Measurements from ENCODE around the gene PATE4. TPM values are rescaled to one million over a fixed set of nuclear protein-coding genes. Genes with fewer than 3 reads are reported as not detected.
"Not testable (repeated sequence)": the region's sequence is repeated elsewhere in the genome, so short reads cannot be mapped to it uniquely, and the experiment has no call there.

PATE4 gene
- total RNA-seq, 1 experiment from 2014 or later, result not detected

- ChIA-PET POLR2A (no interaction called here), CTCF (no interaction called here), RAD21 (ENCODE audit: low non-redundant PET in 1 of 2, low total read pairs in 2 of 2, uncharacterized antibody in 2 of 2, unreplicated experiment in 2 of 2) (no interaction called here)
- DNase-seq (ENCODE audit: low read depth, low spot score), result no peak
- BruUV-seq (replicated peaks), result no TSS peak
- TF ChIP-seq TCF7L2 (IDR thresholded peaks at IDR 0.05; ENCODE audit: borderline replicate concordance, extremely low read depth, insufficient read depth, insufficient read length), result no peak
- no peaks in the 10 kb centered on the region for H3K36me3 ChIP-seq (ENCODE audit: control insufficient read depth in 1 of 2, insufficient read depth in 2 of 2, low read length in 2 of 2)
- H3K4me1 ChIP-seq (ENCODE audit: control insufficient read depth in 1 of 2, insufficient read depth in 2 of 2, low read length in 2 of 2), result no peaks in the 10 kb centered on the region
- H4K20me1 ChIP-seq (ENCODE audit: insufficient read depth), result no peaks in the 10 kb centered on the region
- no peak overlapping the region for H3K27ac ChIP-seq (ENCODE audit: low read depth, low read length)
- no peak overlapping the region for H3K9ac ChIP-seq (ENCODE audit: low read length)
- H3K4me3 ChIP-seq (replicated peaks in 1 of 2; ENCODE audit: low read depth in 1 of 2, low read length in 2 of 2), result no peak overlapping the region
- H3K9me3 ChIP-seq (ENCODE audit: control insufficient read depth in 1 of 2, insufficient read depth in 1 of 2, low read depth in 1 of 2, low read length in 2 of 2), result peaks cover 0 to 14% of the 10 kb centered on the region in 2 experiments; a peak in 1 of 4 replicates
- no peaks in the 10 kb centered on the region for H3K9me2 ChIP-seq (ENCODE audit: insufficient read depth)
- H3K79me2 ChIP-seq (ENCODE audit: insufficient read depth, low read length), result no peaks in the 10 kb centered on the region
- no peak for ATAC-seq
- no peak overlapping the region for H2AFZ ChIP-seq (ENCODE audit: low read depth, low read length, poor library complexity, severe bottlenecking)
- peaks cover 17% of the 10 kb centered on the region for H3K27me3 ChIP-seq (ENCODE audit: insufficient read depth, low read length)
- H3K4me2 ChIP-seq (ENCODE audit: low read length), result no peak overlapping the region
- intact Hi-C loops (cut with micrococcal nuclease), result no loop called here
Observed at GRCh38 chr11:125842321-125842948, 9.3 kb downstream of the PATE4 start.

- POLR2A ChIA-PET, result no interaction called here
- H3K4me1 ChIP-seq (ENCODE audit: control insufficient read depth in 1 of 2, insufficient read depth in 2 of 2, low read length in 2 of 2), result no peaks in the 10 kb centered on the region
- ATAC-seq, result no peak
- no peak overlapping the region for H3K4me3 ChIP-seq (replicated peaks in 1 of 2; ENCODE audit: low read depth in 1 of 2, low read length in 2 of 2)
- no peak overlapping the region for H3K9ac ChIP-seq (ENCODE audit: low read length)
- no peak overlapping the region for H3K27ac ChIP-seq (ENCODE audit: low read depth, low read length)
- no peaks in the 10 kb centered on the region for H3K79me2 ChIP-seq (ENCODE audit: insufficient read depth, low read length)
- TF ChIP-seq SIN3A (IDR thresholded peaks at IDR 0.05; ENCODE audit: low read depth), result no peak
- H3K9me2 ChIP-seq (ENCODE audit: insufficient read depth), result no peaks in the 10 kb centered on the region
- peaks cover 0 to 14% of the 10 kb centered on the region in 2 experiments; a peak in 1 of 4 replicates for H3K9me3 ChIP-seq (ENCODE audit: control insufficient read depth in 1 of 2, insufficient read depth in 1 of 2, low read depth in 1 of 2, low read length in 2 of 2)
- H3K4me2 ChIP-seq (ENCODE audit: low read length), result no peak overlapping the region
- H3K36me3 ChIP-seq (ENCODE audit: control insufficient read depth in 1 of 2, insufficient read depth in 2 of 2, low read length in 2 of 2), result no peaks in the 10 kb centered on the region
- intact Hi-C loops (cut with micrococcal nuclease), result no loop called here
- no peak overlapping the region for H2AFZ ChIP-seq (ENCODE audit: low read depth, low read length, poor library complexity, severe bottlenecking)
- no peaks in the 10 kb centered on the region for H3K27me3 ChIP-seq (ENCODE audit: insufficient read depth, low read length)
- no peaks in the 10 kb centered on the region for H4K20me1 ChIP-seq (ENCODE audit: insufficient read depth)
- RAD21 ChIA-PET (ENCODE audit: low non-redundant PET in 1 of 2, low total read pairs in 2 of 2, uncharacterized antibody in 2 of 2, unreplicated experiment in 2 of 2), result no interaction called here
- CTCF ChIA-PET, result no interaction called here
- BruUV-seq (replicated peaks), result no TSS peak
- DNase-seq (ENCODE audit: low read depth, low spot score), result no peak
Observed at GRCh38 chr11:125846188-125846587, 13.1 kb downstream of the PATE4 start.

- H3K4me1 ChIP-seq (ENCODE audit: control insufficient read depth in 1 of 2, insufficient read depth in 2 of 2, low read length in 2 of 2); BruUV-seq (replicated peaks); CTCF ChIA-PET; H3K9ac ChIP-seq (ENCODE audit: low read length); H3K9me3 ChIP-seq (ENCODE audit: control insufficient read depth in 1 of 2, insufficient read depth in 1 of 2, low read depth in 1 of 2, low read length in 2 of 2); H4K20me1 ChIP-seq (ENCODE audit: insufficient read depth); POLR2A ChIA-PET; H3K79me2 ChIP-seq (ENCODE audit: insufficient read depth, low read length); H3K36me3 ChIP-seq (ENCODE audit: control insufficient read depth in 1 of 2, insufficient read depth in 2 of 2, low read length in 2 of 2); intact Hi-C loops (cut with micrococcal nuclease); H3K27ac ChIP-seq (ENCODE audit: low read depth, low read length); H3K4me3 ChIP-seq (replicated peaks in 1 of 2; ENCODE audit: low read depth in 1 of 2, low read length in 2 of 2); RAD21 ChIA-PET (ENCODE audit: low non-redundant PET in 1 of 2, low total read pairs in 2 of 2, uncharacterized antibody in 2 of 2, unreplicated experiment in 2 of 2); DNase-seq (ENCODE audit: low read depth, low spot score); H3K9me2 ChIP-seq (ENCODE audit: insufficient read depth); H2AFZ ChIP-seq (ENCODE audit: low read depth, low read length, poor library complexity, severe bottlenecking); H3K4me2 ChIP-seq (ENCODE audit: low read length); ATAC-seq: not testable (repeated sequence)
- peaks cover 13% of the 10 kb centered on the region; the same call in 1 of the 2 replicates for H3K27me3 ChIP-seq (ENCODE audit: insufficient read depth, low read length)
Observed at GRCh38 chr11:125857670-125858069, 24.6 kb downstream of the PATE4 start.

DNA sequence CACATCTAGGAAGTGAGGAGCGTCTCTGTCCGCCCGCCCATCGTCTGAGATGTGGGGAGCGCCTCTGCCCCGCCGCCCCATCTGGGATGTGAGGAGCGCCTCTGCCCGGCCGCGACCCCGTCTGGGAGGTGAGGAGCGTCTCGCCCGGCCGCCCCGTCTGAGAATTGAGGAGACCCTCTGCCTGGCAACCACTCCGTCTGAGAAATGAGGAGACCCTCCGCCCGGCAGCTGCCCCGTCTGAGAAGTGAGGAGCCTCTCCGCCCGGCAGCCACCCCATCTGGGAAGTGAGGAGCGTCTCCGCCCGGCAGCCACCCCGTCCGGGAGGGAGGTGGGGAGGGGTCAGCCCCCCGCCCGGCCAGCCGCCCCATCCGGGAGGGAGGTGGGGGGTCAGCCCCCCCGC is 29.7 kb downstream of the PATE4 start:
- H3K9me2 ChIP-seq (ENCODE audit: insufficient read depth); H3K27ac ChIP-seq (ENCODE audit: low read depth, low read length); H4K20me1 ChIP-seq (ENCODE audit: insufficient read depth); H3K36me3 ChIP-seq (ENCODE audit: control insufficient read depth in 1 of 2, insufficient read depth in 2 of 2, low read length in 2 of 2); BruUV-seq (replicated peaks); H3K9ac ChIP-seq (ENCODE audit: low read length); H3K4me3 ChIP-seq (replicated peaks in 1 of 2; ENCODE audit: low read depth in 1 of 2, low read length in 2 of 2); RAD21 ChIA-PET (ENCODE audit: low non-redundant PET in 1 of 2, low total read pairs in 2 of 2, uncharacterized antibody in 2 of 2, unreplicated experiment in 2 of 2); DNase-seq (ENCODE audit: low read depth, low spot score); H3K4me2 ChIP-seq (ENCODE audit: low read length); ATAC-seq; POLR2A ChIA-PET; CTCF ChIA-PET; H3K79me2 ChIP-seq (ENCODE audit: insufficient read depth, low read length); H3K9me3 ChIP-seq (ENCODE audit: control insufficient read depth in 1 of 2, insufficient read depth in 1 of 2, low read depth in 1 of 2, low read length in 2 of 2); intact Hi-C loops (cut with micrococcal nuclease); H3K4me1 ChIP-seq (ENCODE audit: control insufficient read depth in 1 of 2, insufficient read depth in 2 of 2, low read length in 2 of 2); H3K27me3 ChIP-seq (ENCODE audit: insufficient read depth, low read length); H2AFZ ChIP-seq (ENCODE audit: low read depth, low read length, poor library complexity, severe bottlenecking): not testable (repeated sequence)
